Vagina (tissue), 2 donors: ENCODE measurements around the gene ELFN2. TPM values are rescaled to one million over a fixed set of nuclear protein-coding genes. Genes with fewer than 3 reads are reported as not detected.

Experiments
- DNase-seq, 2 donors: peaks; one replicate each; pipeline ENCODE4 v3.0.0-alpha.2; 2017; ENCODE audit errors: extremely low spot score in 2 of 2
- H3K27ac ChIP-seq: fragments of 200-600 bp; sonication (generic); one replicate; pipeline ENCODE4 v1.5.1; 2019
- H3K27me3 ChIP-seq: fragments of 200-600 bp; sonication (generic); one replicate; pipeline ENCODE4 v1.5.1; 2019
- H3K36me3 ChIP-seq, 2 donors: fragments of 200-600 bp; sonication (generic); one replicate each; pipeline ENCODE4 v1.5.1; 2017 to 2019
- H3K4me1 ChIP-seq: fragments of 200-600 bp; sonication (generic); one replicate; pipeline ENCODE4 v1.5.1; 2019
- H3K4me3 ChIP-seq, 2 donors: fragments of 200-600 bp; sonication (generic); 1 replicate in 1 of 2; 2 replicates in 1 of 2; pipeline ENCODE4 v1.5.1; 2016 to 2019
- H3K9me3 ChIP-seq: fragments of 200-600 bp; sonication (generic); one replicate; pipeline ENCODE4 v1.5.1; 2019
- CTCF ChIP-seq, 3 experiments: fragments of 450-650 bp in 2 of 3; fragments of 200-600 bp in 1 of 3; sonication (generic) in 1 of 3; IDR thresholded peaks; one replicate each; pipeline ENCODE4 v1.5.1; 2017 to 2019; ENCODE audit warnings: antibody characterized with exemption in 3 of 3, mild to moderate bottlenecking in 2 of 3, moderate library complexity in 2 of 3
- POLR2A ChIP-seq, 2 donors: fragments of 450-650 bp; IDR thresholded peaks; one replicate each; pipeline ENCODE4 v1.6.1; 2017; ENCODE audit warnings: antibody characterized with exemption in 2 of 2, mild to moderate bottlenecking in 2 of 2, moderate library complexity in 2 of 2
- POLR2AphosphoS5 ChIP-seq, 2 donors: sonication (generic); formaldehyde crosslinking; IDR thresholded peaks; one replicate each; pipeline ENCODE4 v1.9.0; 2017; ENCODE audit warnings: antibody characterized with exemption in 2 of 2, mild to moderate bottlenecking in 2 of 2, low read depth in 1 of 2; ENCODE audit not compliant: insufficient read depth in 1 of 2
- intact Hi-C: fragments of 100-400 bp; cut with DNase I; formaldehyde crosslinking; loops from one replicate; pipeline ENCODE4 v1.15.1; 2023
- total RNA-seq: library from RNA; depleted of rRNA; stranded (reverse); fragments of >200 nt; gene quantifications from one replicate; pipeline ENCODE4 v1.2.3, GENCODE V29; 2016

ELFN2 gene
- total RNA-seq, 1 donor from 2014 or later, result not detected

- H3K4me3 ChIP-seq, result no peak overlapping the region
- TF ChIP-seq POLR2A (IDR thresholded peaks at IDR 0.05) (no peak), CTCF (IDR thresholded peaks at IDR 0.05) (no peak), POLR2AphosphoS5 (IDR thresholded peaks at IDR 0.05; ENCODE audit: insufficient read depth in 1 of 2, low read depth in 1 of 2) (no peak)
- no peaks in the 10 kb centered on the region for H3K4me1 ChIP-seq
- H3K9me3 ChIP-seq, result no peaks in the 10 kb centered on the region
- H3K27ac ChIP-seq, result no peak overlapping the region
- H3K36me3 ChIP-seq, result no peaks in the 10 kb centered on the region
- no peaks in the 10 kb centered on the region for H3K27me3 ChIP-seq
- intact Hi-C loops, result no loop called here
- DNase-seq, result no peak
Measured at GRCh38 chr22:37411655-37412054, 15.6 kb downstream of the ELFN2 start.

- Histone ChIP-seq H3K27me3 (no peaks in the 10 kb centered on the region), H3K4me1 (no peaks in the 10 kb centered on the region), H3K9me3 (no peaks in the 10 kb centered on the region), H3K36me3 (no peaks in the 10 kb centered on the region), H3K4me3 (no peak overlapping the region), H3K27ac (no peak overlapping the region)
- no peak for DNase-seq
- intact Hi-C loops, result no loop called here
- TF ChIP-seq POLR2AphosphoS5 (IDR thresholded peaks at IDR 0.05; ENCODE audit: insufficient read depth in 1 of 2, low read depth in 1 of 2) (no peak), POLR2A (IDR thresholded peaks at IDR 0.05) (no peak), CTCF (IDR thresholded peaks at IDR 0.05) (no peak)
Measured at GRCh38 chr22:37410174-37411055, 16.9 kb downstream of the ELFN2 start.

GRCh38 chr22:37409459-37410050, 17.7 kb downstream of the ELFN2 start:
- H3K9me3 ChIP-seq, result no peaks in the 10 kb centered on the region
- no peaks in the 10 kb centered on the region for H3K4me1 ChIP-seq
- H3K4me3 ChIP-seq, result no peak overlapping the region
- H3K36me3 ChIP-seq, result no peaks in the 10 kb centered on the region
- no peak for DNase-seq
- no peak for TF ChIP-seq POLR2AphosphoS5 (IDR thresholded peaks at IDR 0.05; ENCODE audit: insufficient read depth in 1 of 2, low read depth in 1 of 2)
- TF ChIP-seq CTCF (IDR thresholded peaks at IDR 0.05), result no peak
- no peak for TF ChIP-seq POLR2A (IDR thresholded peaks at IDR 0.05)
- H3K27ac ChIP-seq, result no peak overlapping the region
- intact Hi-C loops, result no loop called here
- H3K27me3 ChIP-seq, result no peaks in the 10 kb centered on the region

- DNase-seq, result no peak
- TF ChIP-seq POLR2AphosphoS5 (IDR thresholded peaks at IDR 0.05; ENCODE audit: insufficient read depth in 1 of 2, low read depth in 1 of 2) (no peak), CTCF (IDR thresholded peaks at IDR 0.05) (no peak), POLR2A (IDR thresholded peaks at IDR 0.05) (no peak)
- Histone ChIP-seq H3K27me3 (no peaks in the 10 kb centered on the region), H3K36me3 (no peaks in the 10 kb centered on the region), H3K4me3 (no peak overlapping the region), H3K27ac (no peak overlapping the region), H3K9me3 (no peaks in the 10 kb centered on the region), H3K4me1 (no peaks in the 10 kb centered on the region)
- intact Hi-C loops, result no loop called here
Measured at GRCh38 chr22:37409031-37409430, 18.2 kb downstream of the ELFN2 start.

GRCh38 chr22:37407856-37408255, 19.4 kb downstream of the ELFN2 start:
- Histone ChIP-seq H3K4me3 (no peak overlapping the region), H3K27ac (no peak overlapping the region), H3K9me3 (no peaks in the 10 kb centered on the region), H3K36me3 (no peaks in the 10 kb centered on the region), H3K27me3 (no peaks in the 10 kb centered on the region), H3K4me1 (no peaks in the 10 kb centered on the region)
- TF ChIP-seq CTCF (IDR thresholded peaks at IDR 0.05), result no peak
- no peak for TF ChIP-seq POLR2A (IDR thresholded peaks at IDR 0.05)
- no peak for TF ChIP-seq POLR2AphosphoS5 (IDR thresholded peaks at IDR 0.05; ENCODE audit: insufficient read depth in 1 of 2, low read depth in 1 of 2)
- intact Hi-C loops, result no loop called here
- DNase-seq, result no peak
